Stimulated activated CD8-positive, alpha-beta memory T cell treated with anti-CD3 and anti-CD28 coated beads, Interleukin-2, amount 100 ng/mL, for 48 hours (primary cell): ENCODE measurements around the gene EXOC3L4.
"Not testable (repeated sequence)": the region's sequence is repeated elsewhere in the genome, so short reads cannot be mapped to it uniquely, and the experiment has no call there.

ENCODE experiments used
- DNase-seq, 2 donors: peaks; one replicate each; pipeline ENCODE4 v3.0.0-alpha.2; 2020; ENCODE audit warnings: low read depth in 2 of 2

The EXOC3L4 gene

DNA sequence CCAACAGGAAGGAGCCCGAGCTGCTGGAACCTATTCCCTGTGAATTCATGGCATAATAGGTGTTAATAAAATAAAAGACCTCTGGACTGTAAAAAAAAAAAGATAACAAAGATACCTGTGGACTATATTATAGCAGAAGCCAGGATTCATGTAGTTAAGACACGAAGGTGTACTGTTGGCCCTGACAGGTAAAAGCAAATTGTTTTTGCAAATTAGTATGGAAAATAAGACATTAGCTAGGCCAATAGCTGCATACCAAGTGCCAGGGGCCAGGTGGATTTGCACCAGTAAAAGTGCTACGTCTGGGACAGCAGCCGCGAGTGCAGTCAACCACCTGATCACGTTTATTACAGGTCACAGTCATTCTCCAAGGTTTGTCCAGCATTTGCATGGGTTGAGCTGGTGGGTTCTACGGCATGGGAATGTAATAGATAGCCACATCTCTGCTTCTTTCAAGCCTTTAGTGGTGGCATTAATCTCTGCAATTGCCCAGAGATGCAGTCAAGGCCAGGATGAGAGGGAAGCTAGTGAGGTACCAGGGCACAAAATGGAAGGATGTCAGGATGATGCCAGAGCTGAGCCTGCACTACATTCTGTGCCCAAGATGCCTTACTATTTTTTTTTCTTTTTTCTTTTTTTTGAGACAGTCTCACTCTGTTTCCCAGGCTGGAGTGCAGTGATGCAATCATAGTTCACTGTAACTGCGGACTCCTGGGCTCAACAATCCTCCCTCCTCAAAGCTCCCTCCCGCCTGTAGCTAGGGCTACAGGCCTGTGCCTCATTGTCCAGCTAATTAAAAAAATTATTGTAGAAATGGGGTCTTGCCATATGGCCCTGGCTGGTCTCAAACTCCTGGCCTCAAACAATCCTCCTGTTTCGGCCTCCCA lies 55.1 kb downstream of the EXOC3L4 start:
- DNase-seq, result no peak

DNA sequence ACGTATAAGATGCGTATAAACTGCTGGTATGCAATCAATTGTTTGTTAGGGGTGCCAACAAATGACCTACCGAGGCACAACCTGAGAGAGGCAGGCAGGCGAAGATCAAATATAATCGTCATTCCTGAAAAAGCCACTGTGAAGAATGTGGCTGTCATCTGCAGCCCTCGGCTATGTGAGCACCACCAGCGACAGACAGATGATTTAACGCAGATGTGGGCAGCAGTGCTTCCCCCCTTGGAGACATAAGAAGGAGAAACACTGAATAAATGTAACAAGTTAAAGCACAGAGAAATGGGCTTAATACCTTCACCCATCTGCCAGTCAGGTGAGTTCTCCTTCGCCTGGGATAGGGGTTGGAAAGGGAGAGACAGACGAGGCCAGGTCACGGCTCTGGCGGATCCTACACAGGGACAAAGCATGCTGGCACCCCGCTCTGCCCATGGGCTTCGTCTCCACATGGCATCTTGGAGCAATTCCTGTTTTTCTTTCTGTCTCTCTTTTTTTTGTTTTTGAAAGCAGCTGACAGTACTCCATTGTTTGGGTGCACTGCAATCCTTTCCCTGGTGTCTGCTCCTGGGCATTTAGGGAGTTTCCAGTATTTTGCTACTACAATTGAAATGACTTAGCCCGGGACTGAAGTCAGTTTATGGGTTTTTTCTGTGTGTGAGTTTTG lies 56.9 kb downstream of the EXOC3L4 start:
- DNase-seq, result no peak

DNA sequence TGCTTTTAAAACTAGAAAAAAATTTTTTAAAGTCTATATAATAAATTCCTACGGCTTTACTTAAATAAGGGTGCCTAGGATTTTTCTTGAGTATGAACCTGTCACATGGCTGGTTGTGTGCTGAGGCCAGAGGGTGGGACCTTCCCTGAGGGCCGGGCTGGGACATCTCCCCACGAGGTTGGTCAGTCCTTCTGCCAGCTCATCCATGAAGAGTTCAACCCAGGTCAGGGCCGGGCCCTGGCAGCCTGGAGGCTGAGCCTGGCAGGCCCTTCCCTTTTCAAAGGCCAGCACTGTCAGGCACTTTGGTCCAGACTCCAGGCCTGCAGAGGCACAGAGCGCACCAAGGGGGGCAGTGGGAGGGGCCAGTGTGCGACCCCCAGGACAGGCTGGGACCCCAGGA lies 60.5 kb downstream of the EXOC3L4 start:
- DNase-seq, result no peak

DNA sequence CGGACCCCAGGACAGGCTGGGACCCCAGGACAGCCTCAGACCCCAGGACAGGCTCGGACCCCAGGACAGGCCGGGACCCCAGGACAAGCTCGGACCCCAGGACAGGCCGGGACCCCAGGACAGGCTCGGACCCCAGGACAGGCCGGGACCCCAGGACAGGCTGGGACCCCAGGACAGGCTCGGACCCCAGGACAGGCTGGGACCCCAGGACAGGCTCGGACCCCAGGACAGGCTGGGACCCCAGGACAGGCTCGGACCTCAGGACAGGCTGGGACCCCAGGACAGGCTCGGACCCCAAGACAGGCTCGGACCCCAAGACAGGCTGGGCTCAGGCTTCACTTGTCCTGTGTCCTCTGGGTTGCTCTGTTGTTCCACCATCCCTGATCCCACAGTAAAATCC lies 60.9 kb downstream of the EXOC3L4 start:
- not testable (repeated sequence) for DNase-seq

DNA sequence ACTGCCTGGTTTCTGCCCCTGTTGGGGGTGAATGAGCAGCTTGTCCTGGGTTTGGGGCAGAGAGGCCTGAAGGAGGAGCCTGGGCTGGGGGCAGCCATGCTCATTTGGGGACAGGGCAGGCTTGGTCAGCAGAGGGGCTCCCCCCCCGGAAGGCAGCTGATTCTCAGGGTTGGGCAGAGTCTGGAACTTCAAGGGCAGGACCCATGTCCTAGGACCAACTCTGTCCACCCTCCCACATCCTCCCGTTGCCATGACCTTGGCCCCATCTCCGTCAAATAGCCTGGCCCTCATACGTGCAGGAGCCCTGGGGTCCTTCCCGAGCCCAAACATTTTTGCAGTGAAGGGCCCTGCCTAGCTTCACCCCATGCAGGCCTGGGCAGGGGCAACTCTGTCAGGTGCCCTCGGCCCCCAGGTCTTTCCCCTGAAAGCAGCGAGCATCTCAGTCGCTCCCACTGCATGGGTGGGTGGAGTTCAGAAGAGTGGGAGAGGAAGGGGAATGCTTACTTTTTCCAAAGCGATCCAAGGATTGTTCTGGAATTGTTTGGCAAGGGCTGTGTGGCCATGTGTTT lies 61.4 kb downstream of the EXOC3L4 start:
- no peak for DNase-seq

DNA sequence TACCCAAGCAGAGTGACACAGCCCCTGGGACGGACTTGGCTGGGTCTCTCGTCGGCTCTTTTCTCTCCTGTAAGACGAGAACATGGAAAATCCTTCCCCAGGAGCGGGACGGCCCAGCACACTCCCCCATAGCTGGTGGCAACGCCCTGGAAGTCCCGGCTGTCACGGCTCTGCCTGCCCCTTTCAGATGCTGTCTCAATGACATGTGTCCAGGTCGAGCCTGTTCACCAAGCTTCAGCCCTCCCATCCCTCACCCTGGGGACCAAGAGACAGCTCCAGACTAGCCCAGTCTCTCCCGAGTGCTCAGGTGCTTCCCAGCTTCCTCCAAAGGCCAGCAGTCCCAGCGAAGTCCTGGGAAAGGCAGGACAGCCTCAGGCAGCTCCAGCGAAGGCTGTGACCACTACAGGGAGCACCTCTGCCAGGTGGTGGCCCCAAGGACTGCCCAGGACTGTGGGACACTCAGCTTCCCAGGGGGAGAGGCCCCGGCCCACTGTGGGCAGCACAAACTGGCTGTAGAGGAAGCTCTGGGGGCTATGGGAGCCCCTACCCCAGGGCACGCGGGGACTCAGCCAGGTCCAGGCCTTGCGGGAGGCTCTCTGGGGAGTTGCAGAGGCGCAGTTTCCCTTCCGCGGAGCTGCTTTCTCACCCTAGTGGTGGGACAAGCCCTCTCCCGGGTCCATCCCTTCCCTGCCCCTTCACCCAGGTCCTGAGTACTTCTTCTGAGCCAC lies 62.3 kb downstream of the EXOC3L4 start:
- DNase-seq, result no peak

DNA sequence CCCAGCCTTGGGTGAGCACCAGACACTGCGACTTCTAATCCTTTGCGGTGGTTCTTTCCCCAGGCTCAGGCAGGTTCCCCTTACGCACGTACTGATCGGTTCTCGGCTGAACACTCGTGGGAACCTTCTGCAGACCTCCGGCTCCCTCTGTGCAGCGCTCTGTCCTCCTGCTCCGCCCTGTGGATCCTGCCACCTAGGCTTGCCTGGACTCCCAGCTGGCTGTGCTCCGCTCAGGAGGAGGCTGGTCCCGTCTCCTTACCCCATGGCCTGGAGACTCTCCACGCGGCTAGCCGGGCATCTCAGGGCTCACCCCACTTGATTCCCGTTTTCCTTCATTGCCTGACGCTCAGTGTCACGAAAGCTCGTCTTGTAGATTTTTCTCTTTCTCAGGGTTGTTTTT lies 63.4 kb downstream of the EXOC3L4 start:
- no peak for DNase-seq

DNA sequence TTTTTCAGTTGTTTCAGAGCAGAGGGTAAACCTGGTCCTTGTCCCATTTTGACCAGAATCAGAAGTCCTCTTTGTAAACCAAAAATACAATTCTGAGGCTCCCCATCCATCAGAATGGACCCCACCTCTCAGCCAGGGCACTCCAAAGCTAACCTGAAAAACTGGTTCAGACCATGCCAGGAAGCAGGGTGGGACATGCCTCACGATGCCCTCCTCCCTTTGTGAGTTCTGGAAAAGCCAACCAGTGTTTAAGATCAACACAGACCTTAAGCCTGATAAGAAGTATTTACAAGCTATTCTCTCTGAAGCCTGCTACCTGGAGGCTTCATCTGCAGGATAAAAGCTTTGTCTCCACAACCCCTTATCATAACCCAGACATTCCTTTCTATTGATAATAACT lies 64.2 kb downstream of the EXOC3L4 start:
- DNase-seq, result no peak
